Measurements from ENCODE around the gene BEX3.
A peak's percentile ranks its signal among the peaks of the same experiment; 100 is the strongest.
"Not testable (repeated sequence)": the region's sequence is repeated elsewhere in the genome, so short reads cannot be mapped to it uniquely, and the experiment has no call there.

Gene BEX3

DNA sequence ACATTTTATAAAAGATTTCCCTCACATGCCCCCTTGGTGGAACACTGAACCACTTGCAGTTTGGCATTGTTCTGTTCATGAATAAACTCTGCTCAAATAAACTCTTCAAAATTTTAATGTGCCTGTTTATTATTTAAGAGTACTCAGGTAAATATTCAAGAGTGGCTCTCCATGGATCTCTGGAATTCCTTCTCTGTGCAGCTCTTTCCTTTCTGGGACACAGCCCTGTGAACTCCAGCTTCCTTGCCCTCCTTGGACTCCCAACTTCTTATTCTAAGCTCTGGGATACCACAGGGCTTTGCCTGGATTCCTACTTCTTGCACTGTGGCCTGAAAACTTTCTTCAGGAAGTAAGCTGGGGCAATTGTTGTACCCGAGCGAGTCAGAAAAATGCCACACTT lies 8.3 kb downstream of the BEX3 start:
- no peak for DNase-seq

GRCh38 chrX:103385283-103385830 lies 9.0 kb downstream of the BEX3 start:
- DNase-seq, result not testable (repeated sequence)

DNA sequence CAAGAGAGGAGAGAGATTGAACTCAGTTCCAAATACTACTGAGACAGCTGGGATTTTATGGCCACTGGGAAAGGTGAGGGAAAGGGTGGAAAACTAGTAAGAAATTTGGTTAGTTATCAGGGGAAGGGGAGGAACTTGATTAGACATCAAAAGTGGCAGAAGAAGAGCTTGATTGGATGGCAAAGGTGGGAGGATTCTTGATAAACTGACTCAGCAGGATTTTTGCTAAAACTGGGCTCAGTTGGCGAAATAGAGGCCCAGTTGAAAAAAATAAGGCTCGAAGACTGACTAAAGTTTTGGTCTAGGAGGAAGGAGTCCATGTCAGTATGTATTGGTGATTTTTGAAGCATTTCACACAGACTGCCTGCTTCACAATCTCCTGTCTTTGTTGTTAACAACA lies 10.0 kb downstream of the BEX3 start:
- no peak for DNase-seq

- no peak for DNase-seq
Measured at GRCh38 chrX:103393487-103393886, 17.1 kb downstream of the BEX3 start.

DNA sequence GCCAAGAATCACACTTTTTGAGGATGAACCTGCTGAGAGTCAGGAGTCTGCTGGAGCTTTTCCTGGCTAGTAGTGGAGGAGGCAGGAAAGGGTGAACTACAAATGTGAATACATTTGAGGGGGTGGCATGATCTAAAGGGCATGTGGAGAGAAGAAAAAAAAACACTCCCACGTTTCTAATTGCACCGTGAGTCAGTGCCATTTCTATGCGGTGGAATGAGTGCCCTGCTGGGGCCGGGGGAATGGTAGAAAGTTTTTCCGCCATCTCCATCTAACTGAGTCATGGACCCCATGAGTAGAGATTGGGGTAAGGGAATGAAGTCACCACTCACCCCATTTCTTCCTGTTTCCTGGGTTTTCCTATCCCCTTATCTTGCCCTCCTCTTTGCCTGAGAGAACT lies 19.8 kb downstream of the BEX3 start:
- no peak for DNase-seq

- no peak for DNase-seq
Measured at GRCh38 chrX:103396660-103397059, 20.3 kb downstream of the BEX3 start.

DNA sequence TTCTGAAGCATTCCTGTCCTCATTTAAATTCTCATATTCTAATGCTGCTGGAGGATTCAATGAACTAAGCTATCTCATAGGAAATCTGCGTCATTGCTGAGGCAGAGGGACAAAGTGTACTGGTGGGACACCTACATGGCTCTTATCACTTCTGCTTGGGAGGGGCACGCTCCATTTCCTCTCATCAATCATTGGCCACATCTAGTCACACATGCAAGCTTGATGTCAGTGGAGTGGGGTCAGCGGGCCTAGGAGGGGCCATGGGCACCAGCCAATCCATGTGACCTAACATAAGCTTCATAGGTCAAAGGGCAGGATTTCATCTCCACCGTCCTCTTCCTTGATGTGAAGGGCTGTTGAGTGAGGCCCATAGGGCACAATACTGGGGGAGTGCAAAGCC lies 21.4 kb downstream of the BEX3 start:
- DNase-seq, result no peak

DNA sequence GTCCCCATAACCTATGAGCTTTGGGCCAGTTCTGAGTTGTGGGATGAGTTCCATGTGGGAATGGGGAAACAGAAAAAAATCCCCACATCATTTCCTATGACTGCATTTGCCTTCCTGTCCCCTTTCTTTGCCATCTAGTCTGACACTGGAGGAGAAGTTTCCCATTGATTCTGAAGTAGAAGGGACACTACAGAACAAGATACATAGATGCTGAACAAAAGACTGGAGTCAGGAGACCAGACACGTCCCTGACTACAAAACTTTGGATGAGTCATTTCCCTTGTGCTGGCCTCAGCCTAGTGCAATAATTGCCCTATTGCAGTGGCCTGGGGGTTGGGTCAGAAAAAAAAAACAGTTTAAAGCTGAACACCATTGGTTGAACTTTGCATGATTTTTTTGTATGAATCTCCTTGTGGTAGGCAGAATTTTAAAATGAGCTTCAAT lies 22.1 kb downstream of the BEX3 start:
- DNase-seq, result no peak

DNA sequence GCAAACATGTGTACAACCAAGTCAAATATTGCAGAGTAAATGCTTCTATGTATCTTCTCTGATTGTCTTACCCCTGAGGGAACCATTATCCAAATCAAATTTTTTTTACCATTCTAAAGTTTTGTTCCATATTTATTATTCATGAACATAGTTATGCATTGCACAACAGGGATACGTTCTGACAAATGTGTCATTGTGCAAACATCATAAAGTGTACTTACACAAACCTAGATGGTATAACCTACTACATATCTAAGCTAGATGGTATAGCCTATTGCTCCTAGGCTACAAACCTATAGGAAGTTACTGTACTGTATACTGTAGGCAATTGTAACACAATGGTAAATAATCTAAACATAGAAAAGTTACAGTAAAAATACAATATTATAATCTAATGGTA lies 23.4 kb downstream of the BEX3 start:
- no peak for DNase-seq

- DNase-seq, result no peak
Measured at GRCh38 chrX:103400931-103401330, 24.6 kb downstream of the BEX3 start.

DNA sequence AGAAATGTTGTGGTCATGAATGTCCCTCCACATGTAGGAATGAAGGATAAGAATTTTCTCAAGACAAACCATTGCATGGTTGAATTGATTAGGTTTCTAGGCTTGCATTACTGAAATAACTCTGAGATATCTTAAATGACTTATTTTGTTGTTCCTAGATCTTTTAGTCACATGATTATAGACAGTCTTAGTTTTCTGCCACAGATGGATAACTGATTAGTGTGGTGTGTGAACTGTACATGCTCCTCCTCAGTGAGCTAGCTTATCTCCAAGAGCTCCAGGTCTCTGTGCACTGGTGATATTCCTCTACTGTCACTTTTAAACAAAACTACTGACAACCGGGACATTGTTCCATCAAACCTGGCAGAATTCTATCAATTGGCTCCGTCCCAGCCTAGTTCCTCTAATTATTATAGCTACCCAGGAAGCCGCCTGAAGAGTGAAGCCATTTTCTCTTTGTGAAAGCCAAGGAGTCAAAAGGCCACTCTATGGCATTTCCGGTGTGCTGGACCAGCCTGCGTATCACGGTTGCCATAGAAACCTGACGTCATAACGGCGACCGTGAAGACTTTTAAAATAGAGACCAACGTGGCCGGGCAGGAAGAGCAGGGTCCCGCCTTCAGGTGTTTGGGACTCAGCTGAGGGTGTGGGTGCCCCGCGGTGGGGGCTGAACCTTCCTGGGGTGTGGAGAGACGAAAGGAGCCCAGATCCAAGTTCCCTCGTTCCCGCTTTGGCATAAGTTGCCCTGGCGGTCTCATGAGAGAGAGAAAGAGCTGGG lies 28.1 kb downstream of the BEX3 start:
- peak; percentile 0 for DNase-seq

DNA sequence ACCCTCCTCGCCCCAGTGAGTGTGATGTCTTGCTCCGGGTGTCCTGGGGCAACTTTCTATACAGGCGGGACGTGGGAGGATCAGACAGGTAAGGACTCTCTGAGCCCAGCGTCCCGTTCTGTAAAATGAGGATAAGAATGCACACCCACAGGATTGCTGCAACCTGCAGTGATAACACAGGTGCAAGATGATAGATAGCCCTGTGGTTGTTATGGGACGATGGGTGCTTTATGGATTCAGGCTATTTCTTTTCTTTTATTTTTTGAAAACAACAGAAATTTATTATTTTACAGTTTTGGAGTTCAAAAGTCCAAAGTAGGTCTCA lies 28.6 kb downstream of the BEX3 start:
- DNase-seq, result no peak

GRCh38 chrX:103406256-103406655 lies 29.9 kb downstream of the BEX3 start:
- no peak for DNase-seq

DNA sequence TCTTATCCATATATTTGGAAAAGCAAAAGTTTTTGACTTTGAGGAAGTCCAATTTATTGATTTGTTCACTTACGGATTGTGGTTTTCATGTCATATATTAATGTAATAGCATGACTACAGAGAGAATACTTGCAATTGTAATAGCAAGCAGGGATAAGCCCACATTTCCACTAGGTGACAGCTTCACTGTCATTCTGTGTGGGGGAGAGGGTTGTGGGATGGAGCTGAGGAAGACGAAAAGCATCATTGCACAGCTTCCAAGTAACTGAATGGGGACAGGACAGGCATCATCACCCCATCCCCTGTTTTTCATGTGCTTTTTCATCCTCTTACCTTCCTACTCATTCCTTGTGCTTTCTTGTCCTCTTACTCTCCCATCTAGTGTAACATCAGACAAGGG lies 31.4 kb downstream of the BEX3 start:
- DNase-seq, result no peak

DNA sequence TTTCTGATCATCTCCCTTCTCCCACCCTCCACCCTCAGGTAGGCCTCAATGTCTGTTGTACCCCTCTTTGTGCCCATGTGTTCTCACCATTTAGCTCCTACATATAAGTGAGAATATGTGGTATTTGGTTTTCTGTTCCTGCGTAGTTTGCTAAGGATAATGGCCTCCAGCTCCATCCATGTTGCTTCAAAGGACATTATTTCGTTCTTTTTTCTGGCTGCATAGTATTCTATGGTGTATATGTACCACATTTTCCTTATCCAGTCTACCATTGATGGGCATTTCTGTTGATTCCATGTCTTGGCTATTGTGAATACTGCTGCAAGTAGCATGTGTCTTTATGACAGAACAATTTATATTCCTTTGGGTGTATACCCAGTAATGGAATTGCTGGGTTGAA lies 35.4 kb downstream of the BEX3 start:
- DNase-seq, result not testable (repeated sequence)

DNA sequence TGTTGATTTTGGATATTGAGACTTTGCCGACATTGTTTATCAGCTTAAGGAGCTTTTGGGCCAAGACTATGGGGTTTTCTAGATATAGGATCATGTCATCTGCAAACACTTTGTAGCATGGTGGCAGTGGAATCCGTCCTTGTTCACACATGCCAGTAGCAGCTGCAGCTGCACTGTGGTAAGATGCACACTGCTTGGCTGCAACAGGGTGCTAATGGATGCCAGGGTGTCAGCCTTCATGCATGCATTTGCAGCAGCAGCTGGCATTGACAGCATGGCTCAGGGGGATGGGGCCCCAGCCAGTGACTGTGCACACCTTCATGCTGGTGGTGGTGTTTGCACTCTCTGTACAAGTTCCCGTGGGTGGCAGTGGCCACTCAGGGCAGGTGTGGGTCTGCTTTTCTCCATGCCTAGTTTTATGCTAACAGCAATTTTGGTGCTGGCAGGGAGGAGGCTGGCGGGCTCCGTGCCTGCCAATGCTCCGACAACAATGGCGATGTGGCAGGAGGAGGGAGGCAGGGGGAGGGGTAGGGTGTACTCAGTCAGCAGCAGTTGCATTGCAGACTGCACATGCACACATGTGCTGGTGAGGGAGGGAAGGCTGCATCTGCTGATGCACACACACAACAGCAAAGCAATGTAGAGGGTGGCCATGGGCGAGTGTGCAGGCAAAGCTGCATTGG lies 37.5 kb downstream of the BEX3 start:
- DNase-seq, result no peak

DNA sequence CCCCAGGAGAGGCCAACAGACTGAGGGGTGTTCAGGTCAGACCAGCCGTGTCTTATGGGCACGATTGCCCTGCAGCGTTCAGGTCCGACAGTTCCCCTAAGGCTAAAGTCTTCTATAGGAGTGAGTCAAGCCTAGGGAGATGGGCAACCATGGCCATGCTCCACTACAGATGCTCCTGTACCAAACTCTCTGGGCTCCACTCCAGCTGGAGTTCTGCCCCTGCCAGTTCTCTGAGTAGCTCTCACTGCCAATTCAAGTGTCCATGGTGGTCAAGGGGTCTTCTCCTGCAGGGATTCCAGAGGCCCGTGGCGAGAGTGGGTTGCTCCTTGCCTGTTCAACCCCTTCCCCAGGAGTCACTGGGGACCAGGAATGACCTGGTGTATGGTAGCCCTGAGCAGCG lies 38.2 kb downstream of the BEX3 start:
- DNase-seq, result no peak

- DNase-seq, result no peak
Measured at GRCh38 chrX:103415068-103415467, 38.7 kb downstream of the BEX3 start.

DNA sequence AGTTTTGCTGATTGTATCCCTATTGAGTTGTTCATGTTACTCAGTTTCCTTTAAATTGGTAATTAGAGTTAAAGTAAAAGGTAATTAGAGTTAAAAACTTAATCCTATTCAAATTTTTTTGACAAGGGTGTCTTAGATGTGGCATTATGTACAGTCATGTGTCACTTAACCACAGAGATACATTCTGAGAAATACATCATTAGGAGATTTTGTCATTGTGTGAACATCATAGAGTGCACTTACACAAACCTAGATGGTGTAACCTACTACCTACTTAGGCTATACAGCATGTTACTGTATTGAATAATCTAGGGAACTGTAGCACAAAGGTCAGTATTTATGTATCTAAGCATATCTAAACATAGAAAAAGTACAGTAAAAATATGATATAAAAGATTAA lies 39.2 kb downstream of the BEX3 start:
- no peak for DNase-seq

DNA sequence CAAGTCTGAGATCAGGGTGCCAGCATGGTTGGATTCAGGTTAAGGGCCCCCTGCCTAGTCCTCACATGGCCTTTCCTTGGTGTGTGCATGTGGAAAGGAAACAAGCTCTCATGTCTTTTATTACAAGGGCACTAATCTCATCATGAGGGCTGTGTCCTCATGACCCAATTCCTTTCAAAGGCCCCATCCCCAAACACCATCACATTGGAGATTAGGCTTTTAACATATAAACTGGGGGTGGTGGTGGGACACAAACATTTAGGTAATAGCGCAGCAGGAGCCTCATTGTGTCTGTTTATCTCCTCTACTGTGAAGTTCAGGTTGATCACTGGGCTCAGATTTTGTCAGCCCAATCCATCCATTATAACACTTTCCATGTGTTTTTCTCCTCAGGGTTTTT lies 41.0 kb downstream of the BEX3 start:
- DNase-seq, result no peak

DNA sequence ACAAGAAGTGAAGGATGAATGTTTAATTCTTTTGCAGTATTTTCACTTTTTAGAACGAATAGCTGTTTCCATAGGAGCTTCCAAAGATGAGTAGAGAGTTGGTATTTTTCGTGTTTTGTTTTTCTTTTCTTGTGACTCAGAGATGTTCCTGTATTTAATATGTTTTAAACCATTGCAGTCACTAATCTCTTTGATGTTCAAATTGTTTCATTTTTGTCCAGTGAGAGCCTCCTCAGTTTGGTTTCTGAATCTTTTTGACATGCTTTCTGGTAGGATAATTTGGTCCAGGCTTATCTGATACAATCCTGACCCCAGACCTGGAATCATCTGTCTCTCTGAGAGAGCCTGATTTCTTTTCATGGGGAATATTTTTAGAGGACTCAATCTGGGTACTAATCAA lies 41.6 kb downstream of the BEX3 start:
- DNase-seq, result no peak

DNA sequence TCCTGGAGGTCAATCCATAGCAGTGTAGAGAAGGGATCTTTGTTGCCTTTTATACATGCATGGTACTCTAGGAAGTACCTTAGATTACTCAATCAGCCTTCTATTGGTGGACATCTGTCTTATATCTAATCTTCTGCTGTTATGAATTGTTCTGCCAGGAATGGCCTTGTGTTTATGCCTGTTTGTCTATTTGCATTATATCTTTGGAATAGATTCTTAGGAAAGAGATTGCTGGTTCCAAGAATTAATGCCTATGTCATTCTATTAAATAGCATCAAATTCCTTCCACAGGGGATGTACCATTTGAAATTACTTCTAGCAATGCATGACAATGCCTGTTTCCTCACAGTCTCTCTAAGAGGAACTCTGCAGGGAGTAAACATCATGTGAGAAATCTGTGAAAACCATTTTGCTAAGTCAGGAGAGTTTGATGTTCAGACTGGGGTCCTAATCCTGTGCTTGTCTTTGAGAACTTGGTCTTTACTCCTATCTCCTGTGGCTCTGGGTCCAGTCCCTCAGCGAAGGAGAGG lies 42.5 kb downstream of the BEX3 start:
- DNase-seq, result no peak

DNA sequence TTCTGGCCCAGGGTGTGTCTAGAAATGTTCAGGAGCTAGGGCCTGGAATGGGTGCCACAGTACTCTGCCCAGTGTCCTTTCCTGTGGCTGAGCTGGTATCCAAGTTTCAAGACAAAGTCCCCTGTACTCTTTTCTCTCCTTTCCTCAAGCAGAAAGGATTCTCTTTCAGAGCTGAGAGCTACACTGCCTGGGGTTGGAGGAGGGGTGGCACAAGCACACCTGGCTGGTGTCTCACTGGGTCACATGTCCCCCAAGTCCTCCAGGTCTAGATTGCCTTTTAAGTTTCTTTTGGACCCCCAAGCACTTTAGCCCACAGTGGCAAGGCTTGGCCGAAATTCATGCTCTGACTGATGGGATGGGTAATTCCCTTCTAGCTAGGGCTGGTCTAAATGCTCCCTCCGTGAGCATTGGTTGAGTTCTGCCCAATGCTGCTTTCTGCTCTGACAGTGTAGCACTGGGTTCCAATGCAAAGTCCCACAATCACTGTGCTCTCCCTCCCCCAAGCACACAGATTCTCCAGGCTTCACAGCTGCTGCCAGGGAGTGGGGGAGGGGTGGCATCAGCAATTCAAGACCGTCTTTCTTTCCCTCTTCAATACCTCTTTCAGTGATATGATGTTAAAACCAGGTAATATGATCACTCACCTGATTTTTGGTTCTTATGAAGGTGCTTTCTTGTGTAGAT lies 47.8 kb downstream of the BEX3 start:
- DNase-seq, result no peak
